BLaER1 treated with 17β-estradiol and CSF1 and Interleukin-3, amounts not matched to agents 10 nM and 100 nM (cell line): ENCODE results near the gene RAB5B.
"Not testable (repeated sequence)": the region's sequence is repeated elsewhere in the genome, so short reads cannot be mapped to it uniquely, and the experiment has no call there.

Experiments
- H3K27ac ChIP-seq, 11 experiments: shearing (Covaris generic); formaldehyde crosslinking; 2 replicates each; pipeline ENCODE4 v1.8.1; 2022
- H3K27me3 ChIP-seq, 11 experiments: shearing (Covaris generic); formaldehyde crosslinking; 2 replicates each; pipeline ENCODE4 v1.8.1; 2022
- H3K36me3 ChIP-seq, 11 experiments: shearing (Covaris generic); formaldehyde crosslinking; 2 replicates each; pipeline ENCODE4 v1.8.1; 2022
- H3K4me1 ChIP-seq, 10 experiments: shearing (Covaris generic); formaldehyde crosslinking; 2 replicates each; pipeline ENCODE4 v1.8.1; 2022
- H3K4me2 ChIP-seq, 11 experiments: shearing (Covaris generic); formaldehyde crosslinking; 2 replicates each; pipeline ENCODE4 v1.8.1; 2022
- H3K4me3 ChIP-seq, 10 experiments: shearing (Covaris generic); formaldehyde crosslinking; 2 replicates each; pipeline ENCODE4 v1.8.1; 2022
- H3K9ac ChIP-seq, 11 experiments: shearing (Covaris generic); formaldehyde crosslinking; 2 replicates each; pipeline ENCODE4 v1.8.1; 2022
- H3K9me3 ChIP-seq, 11 experiments: shearing (Covaris generic); formaldehyde crosslinking; replicated peaks in 1 of 11; 2 replicates each; pipeline ENCODE4 v1.8.1; 2022
- H4K20me1 ChIP-seq, 11 experiments: shearing (Covaris generic); formaldehyde crosslinking; 2 replicates each; pipeline ENCODE4 v1.8.1; 2022
- Cebpa-rat ChIP-seq, 11 experiments: shearing (Covaris generic); IDR thresholded peaks; 2 replicates each; pipeline ENCODE4 v1.8.1; 2022

The RAB5B gene

GRCh38 chr12:55996201-55996714 lies 22.4 kb downstream of the RAB5B start:
- H3K4me1 ChIP-seq = peaks cover 8 to 35% (median 17%) of the 10 kb centered on the region in 10 experiments; a peak in 16 of 20 replicates
- H3K27ac ChIP-seq = no peak overlapping the region
- H3K9ac ChIP-seq = peak overlapping the region in 2 of 11 experiments; percentile 48 to 69; a peak in 1 of 22 replicates
- H4K20me1 ChIP-seq = peaks cover 0 to 26% (median 0%) of the 10 kb centered on the region in 11 experiments; a peak in 5 of 22 replicates
- TF ChIP-seq Cebpa-rat (IDR thresholded peaks at IDR 0.05) = no peak
- H3K4me3 ChIP-seq = peak overlapping the region in 3 of 10 experiments; percentile 51 to 57 (median 55); a peak in 6 of 20 replicates
- H3K27me3 ChIP-seq = no peaks in the 10 kb centered on the region
- peak overlapping the region in 5 of 11 experiments; percentile 40 to 90 (median 78); a peak in 10 of 22 replicates for H3K4me2 ChIP-seq
- peaks cover 0 to 6% (median 0%) of the 10 kb centered on the region in 11 experiments; a peak in 1 of 22 replicates for H3K9me3 ChIP-seq
- H3K36me3 ChIP-seq = peaks cover 43 to 45% (median 44%) of the 10 kb centered on the region in 11 experiments

- H3K27me3 ChIP-seq = no peaks in the 10 kb centered on the region
- peak within 1 kb of the TSS; percentile 40 to 90 (median 56) for H3K4me2 ChIP-seq
- peak within 1 kb of the TSS in 6 of 10 experiments; percentile 1 to 67 (median 53); a peak in 11 of 20 replicates for H3K4me3 ChIP-seq
- peak within 1 kb of the TSS in 9 of 11 experiments; percentile 10 to 76 (median 46); a peak in 12 of 22 replicates for H3K9ac ChIP-seq
- H3K9me3 ChIP-seq = peaks cover 0 to 6% (median 0%) of the 10 kb centered on the region in 11 experiments; a peak in 1 of 22 replicates
- H3K36me3 ChIP-seq = peaks cover 36 to 38% (median 37%) of the 10 kb centered on the region in 11 experiments
- peaks cover 0 to 24% (median 0%) of the 10 kb centered on the region in 11 experiments; a peak in 5 of 22 replicates for H4K20me1 ChIP-seq
- H3K4me1 ChIP-seq = peaks cover 8 to 35% (median 17%) of the 10 kb centered on the region in 10 experiments; a peak in 16 of 20 replicates
- H3K27ac ChIP-seq = peak within 1 kb of the TSS in 2 of 11 experiments; percentile 8 to 29; a peak in 3 of 22 replicates
- no peak for TF ChIP-seq Cebpa-rat (IDR thresholded peaks at IDR 0.05)
These were observed 23.0 kb downstream of the RAB5B start, which contains the start of gene SUOX for GRCh38 chr12:55996715-55997534. Gene SUOX, plus strand, starts transcription at chr12:55997276. Its CDS starts 4,946 bp downstream, at chr12:56002222.

- peaks cover 8 to 38% (median 17%) of the 10 kb centered on the region in 10 experiments; a peak in 16 of 20 replicates for H3K4me1 ChIP-seq
- peak overlapping the region in 2 of 11 experiments; percentile 8 to 29; a peak in 2 of 22 replicates for H3K27ac ChIP-seq
- H3K4me3 ChIP-seq = peak overlapping the region in 5 of 10 experiments; percentile 47 to 67 (median 55); a peak in 10 of 20 replicates
- H3K9ac ChIP-seq = peak overlapping the region in 8 of 11 experiments; percentile 10 to 76 (median 52); a peak in 12 of 22 replicates
- TF ChIP-seq Cebpa-rat (IDR thresholded peaks at IDR 0.05) = no peak
- peak overlapping the region; percentile 40 to 90 (median 56); a peak in 19 of 22 replicates for H3K4me2 ChIP-seq
- H3K36me3 ChIP-seq = peaks cover 30 to 36% (median 32%) of the 10 kb centered on the region in 11 experiments
- H3K9me3 ChIP-seq = peaks cover 0 to 6% (median 0%) of the 10 kb centered on the region in 11 experiments; a peak in 1 of 22 replicates
- no peaks in the 10 kb centered on the region for H3K27me3 ChIP-seq
- H4K20me1 ChIP-seq = peaks cover 0 to 18% (median 0%) of the 10 kb centered on the region in 11 experiments; a peak in 5 of 22 replicates
These were observed 23.6 kb downstream of the RAB5B start for GRCh38 chr12:55997535-55997859.

- H3K27ac ChIP-seq = peak overlapping the region in 1 of 11 experiments; percentile 12; a peak in 1 of 22 replicates
- not testable (repeated sequence) for H3K9ac ChIP-seq
These were observed 25.6 kb downstream of the RAB5B start for GRCh38 chr12:55999522-55999921.

GRCh38 chr12:55999999-56000540 lies 26.2 kb downstream of the RAB5B start:
- H3K4me3 ChIP-seq, H4K20me1 ChIP-seq, H3K27me3 ChIP-seq, H3K27ac ChIP-seq, H3K4me2 ChIP-seq, H3K9ac ChIP-seq, H3K9me3 ChIP-seq: not testable (repeated sequence)
- H3K36me3 ChIP-seq = peaks cover 4 to 20% (median 7%) of the 10 kb centered on the region in 11 experiments; a peak in 18 of 22 replicates
- peaks cover 7 to 36% (median 10%) of the 10 kb centered on the region in 10 experiments; a peak in 15 of 20 replicates for H3K4me1 ChIP-seq

More at GRCh38 chr12:55999522-55999921, 25.6 kb downstream of the RAB5B start:
- not testable (repeated sequence) for H4K20me1 ChIP-seq, H3K4me2 ChIP-seq, H3K9me3 ChIP-seq, H3K27me3 ChIP-seq, H3K4me3 ChIP-seq
- Histone ChIP-seq H3K36me3 (peaks cover 10 to 25% (median 12%) of the 10 kb centered on the region in 11 experiments; a peak in 21 of 22 replicates), H3K4me1 (peaks cover 7 to 36% (median 10%) of the 10 kb centered on the region in 10 experiments; a peak in 15 of 20 replicates)

GRCh38 chr12:56001487-56002100 lies 27.7 kb downstream of the RAB5B start:
- Histone ChIP-seq H3K4me3 (no peak overlapping the region), H3K27me3 (no peaks in the 10 kb centered on the region), H3K4me1 (peaks cover 7 to 40% (median 9%) of the 10 kb centered on the region in 10 experiments; a peak in 15 of 20 replicates), H3K36me3 (peaks cover 0 to 14% (median 0%) of the 10 kb centered on the region in 11 experiments; a peak in 4 of 22 replicates), H4K20me1 (no peaks in the 10 kb centered on the region), H3K27ac (no peak overlapping the region), H3K9me3 (peaks cover 0 to 6% (median 0%) of the 10 kb centered on the region in 11 experiments; a peak in 1 of 22 replicates), H3K9ac (no peak overlapping the region), H3K4me2 (no peak overlapping the region)
- TF ChIP-seq Cebpa-rat (IDR thresholded peaks at IDR 0.05) = no peak

- H4K20me1 ChIP-seq, H3K9me3 ChIP-seq, H3K4me3 ChIP-seq, H3K9ac ChIP-seq, H3K27me3 ChIP-seq: not testable (repeated sequence)
- Histone ChIP-seq H3K27ac (peak overlapping the region in 2 of 11 experiments; percentile 14 to 37; a peak in 2 of 22 replicates), H3K36me3 (peaks cover 0 to 14% (median 0%) of the 10 kb centered on the region in 11 experiments; a peak in 4 of 22 replicates), H3K4me1 (peaks cover 6 to 34% (median 13%) of the 10 kb centered on the region in 10 experiments), H3K4me2 (peak overlapping the region in 3 of 11 experiments; percentile 13 to 40 (median 33); a peak in 3 of 22 replicates)
These were observed 29.5 kb downstream of the RAB5B start for GRCh38 chr12:56003376-56003775.

- Histone ChIP-seq H3K27me3 (no peaks in the 10 kb centered on the region), H3K4me3 (no peak overlapping the region), H3K36me3 (peaks cover 0 to 14% (median 0%) of the 10 kb centered on the region in 11 experiments; a peak in 4 of 22 replicates), H4K20me1 (no peaks in the 10 kb centered on the region), H3K9ac (no peak overlapping the region), H3K4me2 (no peak overlapping the region), H3K9me3 (peaks cover 0 to 6% (median 0%) of the 10 kb centered on the region in 11 experiments; a peak in 1 of 22 replicates), H3K27ac (no peak overlapping the region), H3K4me1 (peaks cover 6 to 34% (median 13%) of the 10 kb centered on the region in 10 experiments)
- TF ChIP-seq Cebpa-rat (IDR thresholded peaks at IDR 0.05) = no peak
These were observed 30.3 kb downstream of the RAB5B start for GRCh38 chr12:56004211-56004610.
